ENCODE results near the gene ITGA11.

The ITGA11 gene

DNA sequence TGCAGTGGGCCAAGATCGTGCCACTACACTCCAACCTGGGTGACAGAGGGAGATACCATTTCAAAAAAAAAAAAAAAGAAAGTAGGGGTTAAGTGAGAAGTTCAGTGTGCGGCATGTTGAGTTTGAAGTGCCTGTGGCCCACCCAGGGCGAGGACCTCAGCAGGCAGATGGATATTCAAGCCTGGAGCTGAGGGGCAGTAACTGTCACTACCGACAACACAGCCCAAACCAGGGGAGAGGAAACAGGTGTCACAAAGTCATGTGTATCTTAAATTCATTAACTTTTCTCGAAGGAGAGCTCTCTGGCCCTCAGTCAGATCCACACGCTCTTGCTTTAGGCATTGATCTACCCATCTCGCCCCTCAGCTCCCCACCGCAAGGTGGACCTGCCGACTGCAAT, 109.2 kb downstream of the ITGA11 start:
- no peak for DNase-seq

DNA sequence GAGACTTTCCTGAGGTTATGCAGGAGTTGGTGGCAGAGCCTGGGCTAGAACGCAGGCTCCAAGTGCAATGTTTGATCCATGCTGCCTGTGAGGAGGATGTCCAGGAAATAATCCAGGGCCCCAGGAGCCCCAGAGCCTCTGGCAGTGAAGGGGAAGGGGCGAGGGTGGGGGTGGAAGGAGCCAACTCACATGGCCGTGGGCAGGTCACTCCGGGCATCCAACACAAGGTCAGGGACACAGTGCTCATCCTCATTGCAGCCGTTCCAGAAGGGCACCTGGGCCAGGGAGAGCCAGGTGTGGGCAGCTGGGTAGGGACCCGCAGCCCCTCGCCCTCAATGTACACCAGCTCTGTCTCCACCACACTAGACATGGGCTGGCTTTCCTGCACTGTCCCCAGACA, 110.7 kb downstream of the ITGA11 start:
- DNase-seq: no peak

DNA sequence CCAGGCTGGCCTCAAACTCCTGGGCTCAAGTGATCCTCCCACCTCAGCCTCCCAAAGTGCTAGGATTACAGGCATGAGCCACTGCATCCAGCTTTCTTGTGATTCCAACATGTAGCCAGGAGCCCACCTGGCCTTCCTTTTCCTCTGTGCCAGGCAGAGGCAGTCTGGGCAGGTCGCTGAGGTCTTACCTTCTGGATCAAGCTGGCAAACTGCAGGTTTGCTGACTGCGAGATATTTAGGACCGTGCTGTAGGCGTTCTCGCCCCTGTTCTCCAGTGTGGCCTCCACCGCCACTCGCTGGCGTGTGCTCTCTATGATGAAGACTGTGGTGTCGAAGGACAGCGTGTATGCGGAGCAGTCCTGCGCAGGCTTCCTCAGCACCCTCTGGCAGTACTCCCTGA, 112.0 kb downstream of the ITGA11 start:
- DNase-seq: no peak

GRCh38 chr15:68318931-68319909, 112.7 kb downstream of the ITGA11 start:
- no peak for DNase-seq

- DNase-seq: no peak
These were observed 113.7 kb downstream of the ITGA11 start for GRCh38 chr15:68318008-68318835.

DNA sequence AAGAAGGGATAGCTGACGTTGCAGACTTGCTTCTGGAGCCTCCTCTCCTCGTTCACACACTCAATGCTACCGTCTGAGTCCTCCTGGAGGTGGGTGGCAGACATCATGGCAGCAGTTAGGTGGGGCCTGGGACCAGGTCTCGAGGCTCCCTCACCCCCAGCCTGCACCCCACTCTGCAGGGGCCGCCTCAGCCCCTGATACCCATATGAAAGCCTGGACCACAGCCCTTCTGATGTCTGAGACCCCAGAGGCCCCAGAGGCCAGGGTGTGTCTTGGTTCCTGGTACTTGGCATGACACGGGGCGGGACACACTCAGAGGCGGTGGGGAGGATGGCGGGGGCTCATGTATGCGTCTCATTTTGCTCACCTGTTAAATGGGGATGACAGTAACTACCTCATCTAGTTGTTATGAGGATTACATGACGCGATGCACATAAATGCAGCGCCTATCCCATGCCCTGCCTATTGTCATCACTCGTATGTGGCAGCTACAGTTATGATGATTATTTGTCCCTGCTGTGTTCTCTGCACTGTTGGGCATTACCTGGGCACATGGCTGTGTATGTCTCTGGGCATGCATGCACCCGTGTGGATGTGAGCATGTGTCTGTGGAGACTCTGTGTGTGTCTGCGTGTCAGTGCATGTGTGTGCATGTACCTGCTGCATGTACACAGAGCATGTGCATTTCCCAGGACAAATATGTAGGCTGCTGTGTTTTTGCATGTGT, 114.5 kb downstream of the ITGA11 start:
- DNase-seq: no peak

GRCh38 chr15:68316061-68316804, 115.7 kb downstream of the ITGA11 start:
- no peak for DNase-seq

DNA sequence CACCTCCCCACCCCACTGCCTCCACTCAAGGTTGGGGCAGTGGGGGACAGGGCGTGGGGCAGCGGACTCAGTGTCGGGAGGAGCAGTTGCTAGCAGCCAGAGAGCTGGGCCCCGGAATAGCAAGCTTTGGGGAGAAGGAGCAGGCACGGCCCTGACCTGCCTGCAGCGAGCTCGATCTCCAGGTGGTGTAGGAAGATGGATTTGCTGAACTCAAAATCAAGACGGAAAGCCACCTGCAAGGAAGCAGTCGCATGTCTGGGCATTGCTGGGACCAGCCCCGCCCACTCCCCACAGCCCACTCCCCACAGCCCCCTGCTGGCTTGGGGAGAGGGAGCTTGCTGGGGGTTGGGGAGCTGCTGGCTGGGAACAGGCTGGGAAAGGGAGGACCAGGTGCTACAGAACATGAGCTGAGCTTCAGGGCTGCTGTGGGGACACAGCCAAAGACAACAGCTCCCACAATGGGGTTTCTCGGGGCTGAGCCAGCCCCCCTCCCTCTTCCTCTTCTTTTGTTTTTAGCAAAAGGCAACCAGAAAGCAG, 116.4 kb downstream of the ITGA11 start:
- DNase-seq: no peak

- no peak for DNase-seq
These were observed 116.9 kb downstream of the ITGA11 start for GRCh38 chr15:68315035-68315434.

GRCh38 chr15:68314563-68314962, 117.4 kb downstream of the ITGA11 start:
- no peak for DNase-seq

DNA sequence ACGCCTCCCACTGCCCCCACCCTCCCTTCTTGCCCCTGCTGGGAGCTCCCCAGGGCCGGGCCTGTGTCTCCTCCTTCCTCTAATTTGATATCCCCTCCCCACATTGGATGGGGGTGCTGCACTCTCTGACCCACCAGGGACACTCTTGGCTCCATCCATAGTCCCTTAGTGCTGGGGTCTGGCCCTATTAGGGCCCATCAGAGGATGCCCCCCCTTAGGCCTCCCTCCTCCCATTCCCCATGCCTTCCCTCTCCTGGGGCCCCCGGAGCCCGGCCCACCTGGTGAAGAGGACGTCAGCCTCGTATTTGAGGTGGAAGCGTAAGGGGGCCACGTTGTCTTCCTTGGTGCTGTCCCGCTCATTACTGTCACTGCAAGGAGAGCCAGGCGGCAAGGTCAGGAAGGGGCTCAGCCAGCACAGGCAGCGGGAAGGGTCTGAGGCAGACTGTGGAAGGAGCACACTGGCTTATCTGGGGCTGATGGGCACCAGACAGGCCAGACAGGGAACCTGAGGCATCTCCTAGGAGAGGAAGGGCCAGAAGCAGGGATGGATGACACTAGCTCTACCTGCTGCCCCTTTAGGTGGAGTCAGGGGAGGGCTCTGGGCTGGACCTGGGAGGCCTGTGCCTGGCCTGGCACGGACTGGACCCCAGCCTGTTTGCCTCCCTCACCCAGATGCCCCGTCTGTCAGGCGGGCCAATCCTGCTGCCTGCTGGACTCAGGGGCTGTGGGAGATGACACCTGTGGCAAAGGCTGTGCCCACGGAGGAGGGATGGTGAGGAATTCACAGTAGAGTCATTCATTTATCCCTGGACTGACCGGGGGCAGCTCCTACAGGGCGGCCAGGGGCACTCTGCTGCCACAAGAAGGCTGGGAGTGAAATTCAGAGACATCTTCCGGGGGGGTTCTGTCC, 118.2 kb downstream of the ITGA11 start:
- DNase-seq: no peak

- DNase-seq: no peak
These were observed 119.2 kb downstream of the ITGA11 start for GRCh38 chr15:68312701-68313204.

DNA sequence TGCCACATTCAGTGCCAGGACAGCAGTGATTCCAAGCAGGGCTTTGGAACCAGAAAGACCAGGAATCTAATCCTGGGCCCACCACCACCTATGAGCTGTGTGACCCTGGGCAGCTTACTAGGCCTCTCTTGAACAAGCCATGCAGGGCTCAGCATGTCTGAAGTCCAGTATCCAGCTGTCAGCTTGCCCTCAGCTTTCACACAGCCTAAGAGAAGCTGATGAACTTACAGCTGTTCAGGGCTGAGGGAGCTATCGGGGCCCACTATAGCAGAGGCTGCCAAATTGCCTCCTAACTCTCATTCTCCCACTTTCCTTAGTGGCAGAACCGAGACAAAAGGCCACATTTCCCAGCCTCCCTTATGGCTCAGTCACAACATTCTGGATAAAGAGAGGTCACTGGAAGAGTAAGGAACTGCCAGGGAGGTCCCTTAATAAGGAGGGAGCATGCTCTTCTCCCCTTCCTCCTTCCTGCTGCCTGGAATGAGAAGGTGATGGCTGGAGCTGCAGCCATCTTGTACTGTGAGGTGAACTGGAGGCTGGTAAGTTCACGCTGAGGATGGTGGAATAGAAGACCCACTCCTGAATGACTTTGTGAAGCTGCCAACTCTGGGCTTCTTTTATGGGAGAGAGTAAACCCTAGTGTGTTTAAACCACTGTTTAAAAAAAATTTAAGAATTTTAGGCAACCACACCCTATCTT, 120.0 kb downstream of the ITGA11 start:
- no peak for DNase-seq

DNA sequence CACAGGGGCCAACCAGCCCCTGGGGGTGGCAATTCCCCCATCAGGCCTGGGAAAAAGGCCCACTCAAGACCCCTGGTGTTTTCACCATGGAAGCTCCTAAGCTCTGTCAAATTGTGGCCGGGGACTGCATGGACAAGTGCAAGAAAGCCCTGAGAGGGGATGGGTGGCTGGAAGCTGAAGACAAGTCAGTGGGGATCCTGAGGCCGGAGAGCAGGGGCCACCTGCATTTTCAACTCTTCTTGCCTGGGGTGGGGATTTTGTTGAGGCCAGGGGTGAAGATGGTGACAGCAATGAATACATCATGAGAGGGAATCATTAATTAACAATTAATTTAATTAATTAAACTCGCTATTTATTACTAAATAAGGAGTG, 120.5 kb downstream of the ITGA11 start:
- no peak for DNase-seq

GRCh38 chr15:68310804-68311463, 121.0 kb downstream of the ITGA11 start:
- DNase-seq: no peak

- no peak for DNase-seq
These were observed 121.7 kb downstream of the ITGA11 start for GRCh38 chr15:68310178-68310803.

- DNase-seq: no peak
These were observed 122.9 kb downstream of the ITGA11 start for GRCh38 chr15:68309024-68309423.

DNA sequence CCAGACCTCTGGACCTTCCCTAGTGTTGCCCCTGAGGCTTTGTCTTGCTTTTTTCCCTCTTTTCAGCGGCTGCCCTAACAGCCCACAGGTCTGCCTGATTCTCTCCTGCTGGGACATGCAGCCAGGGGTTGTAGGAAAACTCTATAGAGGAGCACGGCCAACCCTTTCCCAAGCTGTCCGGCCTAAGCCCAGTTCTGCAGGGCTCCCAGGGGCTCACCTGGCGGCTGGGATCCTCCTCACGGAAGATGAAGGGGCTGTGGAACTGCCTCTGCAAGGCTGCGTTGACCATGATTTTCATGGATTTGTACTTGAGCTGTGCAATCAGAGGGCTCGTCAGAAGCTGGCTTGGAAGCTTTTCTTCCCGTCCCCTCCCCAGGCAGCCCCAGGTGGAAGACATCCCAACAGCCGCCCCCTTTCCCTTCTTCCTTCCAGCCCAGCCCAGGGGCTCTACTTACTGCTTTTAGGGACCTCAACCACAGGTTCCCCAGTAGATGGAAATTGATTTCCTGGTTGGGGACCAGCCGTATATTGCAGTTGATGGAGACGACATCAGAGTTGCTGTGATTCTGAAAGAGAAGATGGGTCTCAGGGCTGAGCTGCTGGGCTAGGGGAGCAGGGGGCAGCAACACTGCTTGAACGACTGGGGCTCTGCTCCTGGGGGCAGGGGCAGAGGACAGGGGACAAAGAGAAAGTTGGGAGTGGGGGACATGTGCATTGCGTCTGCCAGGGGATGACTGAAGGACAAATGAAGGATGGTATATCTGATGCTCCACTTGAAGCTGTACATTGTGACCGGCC, 124.6 kb downstream of the ITGA11 start:
- DNase-seq: no peak
